Heart left ventricle (tissue), 16 donors: ENCODE measurements around the gene IFITM2. TPM values are rescaled to one million over a fixed set of nuclear protein-coding genes. Genes with fewer than 3 reads are reported as not detected.
A peak's percentile ranks its signal among the peaks of the same experiment; 100 is the strongest.
"Not testable (repeated sequence)": the region's sequence is repeated elsewhere in the genome, so short reads cannot be mapped to it uniquely, and the experiment has no call there.

Experiments
- ATAC-seq, 4 donors: fragments of 200-7000 bp; cut with Tn5 transposase; one replicate each; pipeline ENCODE4 v1.9.1; 2020 to 2022; ENCODE audit warnings: moderate library complexity in 4 of 4, mild to moderate bottlenecking in 3 of 4, moderate number of reproducible peaks in 1 of 4
- DNase-seq, 5 donors: peaks; one replicate each; pipeline ENCODE4 v3.0.0-alpha.2; 2020
- H3K27ac ChIP-seq, 12 donors: fragments of 200-600 bp; sonication (generic) in 4 of 12; one replicate each; pipeline versions ENCODE4 v1.5.0 to v1.8.0; 2016 to 2022; ENCODE audit warnings: mild to moderate bottlenecking in 2 of 12
- H3K27me3 ChIP-seq, 9 donors: fragments of 200-600 bp; sonication (generic) in 2 of 9; one replicate each; pipeline versions ENCODE4 v1.5.1 to v1.8.0; 2016 to 2022; ENCODE audit warnings: mild to moderate bottlenecking in 3 of 9
- H3K36me3 ChIP-seq, 9 donors: fragments of 200-600 bp; sonication (generic) in 2 of 9; one replicate each; pipeline versions ENCODE4 v1.5.0 to v1.8.0; 2018 to 2022; ENCODE audit warnings: mild to moderate bottlenecking in 2 of 9
- H3K4me1 ChIP-seq, 12 donors: fragments of 200-600 bp; sonication (generic) in 4 of 12; one replicate each; pipeline versions ENCODE4 v1.5.0 to v1.8.0; 2016 to 2022; ENCODE audit warnings: mild to moderate bottlenecking in 3 of 12
- H3K4me3 ChIP-seq, 12 donors: fragments of 200-600 bp; sonication (generic) in 4 of 12; one replicate each; pipeline versions ENCODE4 v1.5.0 to v1.8.0; 2017 to 2022; ENCODE audit warnings: mild to moderate bottlenecking in 9 of 12, moderate library complexity in 4 of 12
- H3K9me3 ChIP-seq, 12 donors: fragments of 200-600 bp; sonication (generic) in 4 of 12; one replicate each; pipeline versions ENCODE4 v1.5.0 to v1.8.0; 2016 to 2022; ENCODE audit warnings: mild to moderate bottlenecking in 1 of 12
- CTCF ChIP-seq, 12 donors: fragments of 200-600 bp; sonication (generic) in 4 of 12; IDR thresholded peaks; one replicate each; pipeline versions ENCODE4 v1.5.0 to v1.8.0; 2018 to 2022; ENCODE audit warnings: antibody characterized with exemption in 12 of 12, mild to moderate bottlenecking in 5 of 12
- POLR2A ChIP-seq, 2 donors: fragments of 450-650 bp; IDR thresholded peaks; one replicate each; pipeline ENCODE4 v1.6.1; 2017; ENCODE audit warnings: antibody characterized with exemption in 2 of 2, mild to moderate bottlenecking in 2 of 2, moderate library complexity in 2 of 2
- WGBS, 4 donors: extraction: QIAGEN DNeasy Blood & Tissue Kit in 2 of 4; methylation state at CpG; one replicate each; pipeline versions ENCODE4 v1.1.5 to v1.1.7; 2013 to 2018; 5-methylcytosine and 5-hydroxymethylcytosine counted together
- intact Hi-C, 10 donors: fragments of 100-400 bp; cut with DNase I; formaldehyde crosslinking; loops; one replicate each; pipeline versions ENCODE4 v1.11.1 to v1.14.2; 2022
- polyA plus RNA-seq, 2 donors: library from polyadenylated mRNA; stranded (reverse); fragments of 200-250 nt; gene quantifications; one replicate each; pipeline ENCODE4 v1.2.3, GENCODE V29; 2013
- total RNA-seq, 9 donors: library from RNA; depleted of rRNA in 2 of 9; stranded (reverse); fragments of >200 nt in 2 of 9; fragmentation: NEBNext Ultra II Directional in 3 of 9; extraction: Animal tissue kit (Norgen Biotek cat#: 25700) in 3 of 9; gene quantifications; one replicate each; pipeline versions ENCODE4 v1.1.0 to v1.2.4, GENCODE V29; 2016 to 2023
- donor health status: ischemic (EF 13 %, LVEDD 7.1; RV severe dilation, severe dysfunction).
- donor health status: healthy with polysubstance abuse.
- donor health status: DM: no; HTN: yes; CAD: no.
- donor health status: DM: no; HTN: no; CAD: no.
- donor health status: ischemic (EF 25% LVEDD 6.9; RV normal size, moderate dysfunction).
- donor health status: ischemic (EF 25% LVEDD 5.7; RV mildly dilated, moderate dysfunction).
- donor health status: healthy.
- donor health status: DM: yes; HTN: yes; CAD: no.
- donor health status: ischemic (EF 35%, LVEDD 5.7; RV mildly dilated, moderate dysfunction).
- donor health status: nonischemic (EF 11% LVEDD 7.7; RV severe dilation, severe dysfunction).
- donor health status: DM: yes; HTN: yes; CAD: no.
- donor health status: PGD.
- donor health status: ischemic (EF 29% LVEDD 5.4; RV normal size, mild dysfunction).
- donor health status: nonischemic (EF 23%, LVEDD 6.1; RV moderate dilation, normal function).

Gene IFITM2
- total and polyA plus RNA-seq, 11 donors, result 116 to 501 (median 154) TPM

GRCh38 chr11:311013-311748 is 3.6 kb downstream of the IFITM2 start:
- H3K27me3 ChIP-seq, result peaks cover 0 to 12% (median 3%) of the 10 kb centered on the region in 9 donors
- DNase-seq (peak in 1 of 5 donors; percentile 62), ATAC-seq (peak in 3 of 4 donors; percentile 6 to 66 (median 61))
- H3K27ac ChIP-seq, result peak overlapping the region; percentile 85 to 98 (median 92)
- not testable (repeated sequence) for H3K9me3 ChIP-seq
- peaks cover 5 to 54% (median 29%) of the 10 kb centered on the region in 12 donors for H3K4me1 ChIP-seq
- intact Hi-C loops, result loop anchor here in 2 of 10 donors (5.0 kb wide), 2 partner anchors 41 to 46 kb away; no protein-coding TSS in a partner anchor
- H3K4me3 ChIP-seq, result peak overlapping the region in 11 of 12 donors; percentile 3 to 81 (median 45)
- H3K36me3 ChIP-seq, result peaks cover 0 to 23% (median 0%) of the 10 kb centered on the region in 9 donors
- WGBS, 4 donors, result 2 to 63% (median 5%) methylated on average over 4 to 9 of the region's 71 CpGs; no CpG with 5 or more reads in 1 of the 4 donors

GRCh38 chr11:312092-312816 is 4.6 kb downstream of the IFITM2 start:
- WGBS, 4 donors, result 45 to 57% (median 50%) methylated on average over 14 of the region's 14 CpGs
- H3K27me3 ChIP-seq, result peaks cover 0 to 22% (median 7%) of the 10 kb centered on the region in 9 donors
- peak overlapping the region; percentile 3 to 81 (median 44) for H3K4me3 ChIP-seq
- peak overlapping the region; percentile 85 to 98 (median 92) for H3K27ac ChIP-seq
- H3K4me1 ChIP-seq, result peaks cover 4 to 53% (median 25%) of the 10 kb centered on the region in 12 donors
- no peaks in the 10 kb centered on the region for H3K9me3 ChIP-seq
- intact Hi-C loops, result loop anchor here in 5 of 10 donors (2.0 to 5.0 kb wide), 4 partner anchors 40 to 103 kb away; no protein-coding TSS in a partner anchor
- no peak for ATAC-seq
- H3K36me3 ChIP-seq, result peaks cover 0 to 30% (median 0%) of the 10 kb centered on the region in 9 donors
- peak in 1 of 2 donors; percentile 57 for TF ChIP-seq POLR2A (IDR thresholded peaks at IDR 0.05)
- TF ChIP-seq CTCF (IDR thresholded peaks at IDR 0.05), result no peak
- DNase-seq, result no peak

GRCh38 chr11:313304-313786 is 5.7 kb downstream of the IFITM2 start:
- Histone ChIP-seq H3K4me1 (peaks cover 4 to 55% (median 25%) of the 10 kb centered on the region in 12 donors), H3K27me3 (peaks cover 0 to 22% (median 7%) of the 10 kb centered on the region in 9 donors), H3K27ac (peak overlapping the region; percentile 85 to 98 (median 92)), H3K36me3 (peaks cover 0 to 30% (median 0%) of the 10 kb centered on the region in 9 donors), H3K9me3 (no peaks in the 10 kb centered on the region), H3K4me3 (peak overlapping the region in 11 of 12 donors; percentile 56 to 89 (median 72))
- WGBS, 4 donors, result 56 to 61% (median 57%) methylated on average over 7 to 8 of the region's 8 CpGs
- DNase-seq (peak in 1 of 5 donors; percentile 42), ATAC-seq (no peak)
- intact Hi-C loops, result loop anchor here in 5 of 10 donors (2.0 to 5.0 kb wide), 4 partner anchors 39 to 105 kb away; no protein-coding TSS in a partner anchor
- TF ChIP-seq CTCF (IDR thresholded peaks at IDR 0.05) (no peak), POLR2A (IDR thresholded peaks at IDR 0.05) (no peak)

GRCh38 chr11:313787-314553 is 6.4 kb downstream of the IFITM2 start, which contains the start of gene IFITM1:
IFITM1 (plus strand) TSS chr11:314040; CDS start chr11:314171, 131 bp downstream.
- Histone ChIP-seq H3K27me3 (peaks cover 0 to 22% (median 7%) of the 10 kb centered on the region in 9 donors), H3K27ac (peak within 1 kb of the TSS; percentile 85 to 98 (median 92)), H3K4me1 (peaks cover 4 to 54% (median 25%) of the 10 kb centered on the region in 12 donors), H3K9me3 (no peaks in the 10 kb centered on the region), H3K4me3 (peak within 1 kb of the TSS; percentile 28 to 89 (median 72)), H3K36me3 (peaks cover 0 to 30% (median 0%) of the 10 kb centered on the region in 9 donors)
- no peak for TF ChIP-seq CTCF (IDR thresholded peaks at IDR 0.05)
- TF ChIP-seq POLR2A (IDR thresholded peaks at IDR 0.05), result peak in 1 of 2 donors; percentile 80
- DNase-seq (peak in 3 of 5 donors; percentile 60 to 68 (median 65)), ATAC-seq (peak; percentile 18 to 59 (median 34))
- WGBS, 4 donors, result 25 to 32% (median 29%) methylated on average over 18 of the region's 18 CpGs
- intact Hi-C loops, result loop anchor here in 5 of 10 donors (2.0 to 5.0 kb wide), 4 partner anchors 38 to 105 kb away; no protein-coding TSS in a partner anchor

GRCh38 chr11:314554-314875 is 6.9 kb downstream of the IFITM2 start:
- intact Hi-C loops, result loop anchor here in 2 of 10 donors (5.0 kb wide), 2 partner anchors 38 to 43 kb away; no protein-coding TSS in a partner anchor
- Histone ChIP-seq H3K36me3 (peaks cover 0 to 24% (median 0%) of the 10 kb centered on the region in 9 donors), H3K4me3 (peak overlapping the region; percentile 28 to 89 (median 72)), H3K27ac (peak overlapping the region; percentile 85 to 98 (median 92)), H3K4me1 (peaks cover 4 to 49% (median 23%) of the 10 kb centered on the region in 12 donors), H3K27me3 (peaks cover 0 to 22% (median 7%) of the 10 kb centered on the region in 9 donors)
- not testable (repeated sequence) for ATAC-seq, H3K9me3 ChIP-seq
- 22 to 52% (median 36%) methylated on average over 6 of the region's 6 CpGs for WGBS, 4 donors
- DNase-seq, result peak in 1 of 5 donors; percentile 10
